GM23338 (cell line): ENCODE measurements around the gene KCNJ8.

Experiments
- CTCF ChIP-seq, 2 experiments: fragments of 200-600 bp in 1 of 2; sonication (generic) in 1 of 2; conservative IDR thresholded peaks; 2 replicates each; pipeline versions ENCODE4 v1.5.1 to v1.6.1; 2016 to 2017; ENCODE audit warnings: antibody characterized with exemption in 2 of 2, low read depth in 2 of 2, mild to moderate bottlenecking in 2 of 2, moderate library complexity in 1 of 2
- ETS1 ChIP-seq: IDR thresholded peaks from 2 replicates; pipeline ENCODE4 v1.6.1; 2016; ENCODE audit warnings: antibody characterized with exemption
- EZH2 ChIP-seq: fragments of 200-600 bp; sonication (generic); IDR thresholded peaks from one replicate; pipeline ENCODE4 v1.8.0; 2017; ENCODE audit warnings: antibody characterized with exemption, mild to moderate bottlenecking, low read depth; ENCODE audit not compliant: unreplicated experiment
- EZH2phosphoT487 ChIP-seq: fragments of 200-600 bp; sonication (generic); IDR thresholded peaks from one replicate; pipeline ENCODE4 v1.8.1; 2018; ENCODE audit warnings: antibody characterized with exemption; ENCODE audit not compliant: unreplicated experiment
- JUNB ChIP-seq: IDR thresholded peaks from one replicate; pipeline ENCODE4 v1.6.1; 2016; ENCODE audit warnings: antibody characterized with exemption; ENCODE audit not compliant: unreplicated experiment
- NANOG ChIP-seq: IDR thresholded peaks from 2 replicates; pipeline ENCODE4 v1.6.1; 2016; ENCODE audit warnings: antibody characterized with exemption, borderline replicate concordance
- POLR2AphosphoS5 ChIP-seq: IDR thresholded peaks from 2 replicates; pipeline ENCODE4 v1.6.1; 2016; ENCODE audit warnings: antibody characterized with exemption, low read depth
- REST ChIP-seq: IDR thresholded peaks from one replicate; pipeline ENCODE4 v1.6.1; 2018; ENCODE audit warnings: antibody characterized with exemption; ENCODE audit not compliant: unreplicated experiment
- ZNF331 ChIP-seq: fragments of 250-450 bp; sonication (Bioruptor Pico); IDR thresholded peaks from 2 replicates; pipeline ENCODE4 v1.5.0; 2020; ENCODE audit warnings: low read depth, mild to moderate bottlenecking, moderate library complexity
- ZNF462 ChIP-seq: fragments of 250-450 bp; sonication (Bioruptor Pico); IDR thresholded peaks from 2 replicates; pipeline ENCODE4 v1.5.0; 2020; ENCODE audit warnings: mild to moderate bottlenecking, moderate library complexity

- TF ChIP-seq REST: no peak
- TF ChIP-seq CTCF (conservative IDR thresholded peaks at IDR 0.05; ENCODE audit: low read depth in 2 of 2): no peak
- TF ChIP-seq EZH2: no peak
- no peak for TF ChIP-seq JUNB
- no peak for TF ChIP-seq NANOG
- TF ChIP-seq POLR2AphosphoS5: no peak
- TF ChIP-seq ETS1: no peak
- no peak for TF ChIP-seq ZNF462 (CRISPR knock-in tag)
- TF ChIP-seq EZH2phosphoT487: no peak
- no peak for TF ChIP-seq ZNF331 (CRISPR knock-in tag)
Measured at GRCh38 chr12:21774358-21775132, at the start of gene KCNJ8.
